ENCODE results near the gene SPATS2. TPM values are rescaled to one million over a fixed set of nuclear protein-coding genes. Genes with fewer than 3 reads are reported as not detected.
A peak's percentile ranks its signal among the peaks of the same experiment; 100 is the strongest.

SPATS2 gene
- total and polyA plus RNA-seq, 2 donors from 2014 or later = 10.0 to 23.7 TPM

DNA sequence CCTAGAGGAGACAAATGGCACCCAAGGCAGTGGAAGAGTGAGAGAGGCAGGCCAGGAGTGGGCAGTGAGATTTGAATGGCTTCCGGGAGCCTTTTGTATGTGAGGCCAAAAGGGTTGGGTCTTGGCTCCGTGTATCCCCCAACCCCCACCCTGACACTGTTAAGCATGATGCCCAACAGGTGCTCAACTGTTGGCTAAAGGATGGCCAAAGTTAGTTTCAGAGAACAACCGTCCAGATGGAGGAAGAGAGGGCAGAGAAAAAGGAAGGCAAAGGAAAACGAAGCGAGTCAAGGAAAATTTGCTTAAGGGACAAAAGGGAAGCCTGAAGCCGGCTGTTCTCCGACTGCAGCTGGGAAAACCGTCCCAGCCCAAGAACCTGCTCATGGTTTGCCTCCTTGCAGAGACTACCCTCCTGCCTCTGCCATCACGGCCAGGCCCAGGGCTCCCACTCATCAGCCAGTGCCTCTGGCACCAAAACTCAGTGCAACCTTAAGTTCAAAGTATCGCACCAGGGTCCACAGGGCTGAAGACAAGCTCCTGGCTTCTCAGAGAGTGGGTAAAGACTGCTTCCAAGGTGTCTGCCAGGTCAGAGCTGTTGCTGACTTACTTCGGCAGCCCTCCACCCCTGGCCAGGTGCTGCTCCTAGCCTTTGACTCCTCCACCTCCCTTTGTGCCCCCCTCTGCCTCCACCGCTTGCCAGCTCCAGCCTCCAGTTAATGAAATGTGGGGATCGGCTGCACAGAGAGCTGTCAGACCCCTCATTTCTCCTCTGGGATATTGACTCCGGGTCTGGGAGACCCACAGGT lies 26.1 kb upstream of the SPATS2 start:
- Histone ChIP-seq H3K9me3 (ENCODE audit: control insufficient read depth in 2 of 3, insufficient read depth in 1 of 3, low read length in 3 of 3) (no peaks in the 10 kb centered on the region), H3K4me3 (ENCODE audit: low read length in 3 of 3) (no peak overlapping the region), H3K4me1 (ENCODE audit: control insufficient read depth in 2 of 3, insufficient read depth in 2 of 3, low read depth in 1 of 3, low read length in 3 of 3) (peaks cover 3 to 28% (median 14%) of the 10 kb centered on the region in 3 donors), H3K27me3 (ENCODE audit: control insufficient read depth, insufficient read depth, low read length) (peaks cover 4% of the 10 kb centered on the region), H3K9ac (ENCODE audit: low read length in 3 of 3) (no peak overlapping the region), H3K27ac (ENCODE audit: low read depth in 2 of 2, low read length in 2 of 2) (no peak overlapping the region), H3K36me3 (ENCODE audit: control insufficient read depth in 2 of 3, insufficient read depth in 3 of 3, low read length in 3 of 3) (no peaks in the 10 kb centered on the region)
- DNase-seq = peak in 1 of 5 donors; percentile 41
- FAIRE-seq = no peak
- intact Hi-C loops (cut with DNase I) = no loop called here
- TF ChIP-seq, protein P1, sequence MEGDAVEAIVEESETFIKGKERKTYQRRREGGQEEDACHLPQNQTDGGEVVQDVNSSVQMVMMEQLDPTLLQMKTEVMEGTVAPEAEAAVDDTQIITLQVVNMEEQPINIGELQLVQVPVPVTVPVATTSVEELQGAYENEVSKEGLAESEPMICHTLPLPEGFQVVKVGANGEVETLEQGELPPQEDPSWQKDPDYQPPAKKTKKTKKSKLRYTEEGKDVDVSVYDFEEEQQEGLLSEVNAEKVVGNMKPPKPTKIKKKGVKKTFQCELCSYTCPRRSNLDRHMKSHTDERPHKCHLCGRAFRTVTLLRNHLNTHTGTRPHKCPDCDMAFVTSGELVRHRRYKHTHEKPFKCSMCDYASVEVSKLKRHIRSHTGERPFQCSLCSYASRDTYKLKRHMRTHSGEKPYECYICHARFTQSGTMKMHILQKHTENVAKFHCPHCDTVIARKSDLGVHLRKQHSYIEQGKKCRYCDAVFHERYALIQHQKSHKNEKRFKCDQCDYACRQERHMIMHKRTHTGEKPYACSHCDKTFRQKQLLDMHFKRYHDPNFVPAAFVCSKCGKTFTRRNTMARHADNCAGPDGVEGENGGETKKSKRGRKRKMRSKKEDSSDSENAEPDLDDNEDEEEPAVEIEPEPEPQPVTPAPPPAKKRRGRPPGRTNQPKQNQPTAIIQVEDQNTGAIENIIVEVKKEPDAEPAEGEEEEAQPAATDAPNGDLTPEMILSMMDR (IDR thresholded peaks at IDR 0.05; ENCODE audit: borderline replicate concordance, extremely low read depth, insufficient read depth) = no peak

GRCh38 chr12:49341777-49342065 lies 25.5 kb upstream of the SPATS2 start:
- TF ChIP-seq, protein P1 (IDR thresholded peaks at IDR 0.05; ENCODE audit: borderline replicate concordance, extremely low read depth, insufficient read depth) = no peak
- no peak for DNase-seq
- FAIRE-seq = no peak
- Histone ChIP-seq H3K27me3 (ENCODE audit: control insufficient read depth, insufficient read depth, low read length) (no peaks in the 10 kb centered on the region), H3K9me3 (ENCODE audit: control insufficient read depth in 2 of 3, insufficient read depth in 1 of 3, low read length in 3 of 3) (no peaks in the 10 kb centered on the region), H3K36me3 (ENCODE audit: control insufficient read depth in 2 of 3, insufficient read depth in 3 of 3, low read length in 3 of 3) (no peaks in the 10 kb centered on the region), H3K4me1 (ENCODE audit: control insufficient read depth in 2 of 3, insufficient read depth in 2 of 3, low read depth in 1 of 3, low read length in 3 of 3) (peaks cover 3 to 27% (median 17%) of the 10 kb centered on the region in 3 donors), H3K27ac (ENCODE audit: low read depth in 2 of 2, low read length in 2 of 2) (no peak overlapping the region), H3K4me3 (ENCODE audit: low read length in 3 of 3) (no peak overlapping the region), H3K9ac (ENCODE audit: low read length in 3 of 3) (no peak overlapping the region)
- intact Hi-C loops (cut with DNase I) = no loop called here

DNA sequence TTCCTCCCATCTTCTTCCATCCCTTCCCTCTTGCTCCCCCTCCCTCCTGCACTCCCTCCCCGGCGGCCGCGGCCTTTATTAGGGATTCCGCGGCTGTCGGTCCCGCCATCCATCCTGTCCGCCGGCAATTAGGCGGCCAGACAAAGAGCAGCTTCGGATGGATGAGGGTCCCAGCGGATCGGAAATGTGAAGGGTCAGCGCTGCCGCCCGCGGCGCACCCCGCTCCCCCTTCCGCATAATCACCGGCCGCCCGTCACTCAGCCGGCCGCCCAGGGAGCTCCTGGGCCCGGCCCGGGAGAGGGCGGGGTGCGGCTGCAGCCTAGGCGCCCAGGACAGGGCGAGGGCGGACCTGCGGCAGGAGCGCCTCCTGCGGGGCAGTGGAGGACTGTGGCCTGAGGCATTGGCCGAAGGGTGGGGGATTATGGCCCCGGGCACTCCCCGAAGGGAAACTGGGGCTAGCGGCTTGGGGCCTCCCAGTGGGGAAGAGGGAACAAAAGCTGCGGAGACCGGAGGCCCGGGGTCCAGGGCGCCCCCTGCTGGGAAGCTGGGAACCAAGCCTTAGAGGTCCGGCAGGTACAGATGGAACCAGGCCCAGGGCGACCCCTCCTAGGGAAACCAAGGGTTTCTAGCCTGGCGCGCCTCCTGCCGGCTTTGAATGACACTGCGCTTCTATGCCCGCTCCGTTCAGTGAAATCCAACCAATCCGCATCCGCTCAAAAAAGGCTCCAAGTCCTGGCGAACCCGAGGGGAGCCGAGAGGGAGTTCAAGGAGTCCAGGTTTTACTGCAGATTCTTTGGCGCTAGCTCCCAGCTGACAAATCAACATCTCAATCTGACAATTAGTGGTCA lies 25.0 kb upstream of the SPATS2 start:
- Histone ChIP-seq H3K4me3 (ENCODE audit: low read length in 3 of 3) (peak overlapping the region in 2 of 3 donors; percentile 26 to 44), H3K9me3 (ENCODE audit: control insufficient read depth in 2 of 3, insufficient read depth in 1 of 3, low read length in 3 of 3) (no peaks in the 10 kb centered on the region), H3K27ac (ENCODE audit: low read depth in 2 of 2, low read length in 2 of 2) (no peak overlapping the region), H3K4me1 (ENCODE audit: control insufficient read depth in 2 of 3, insufficient read depth in 2 of 3, low read depth in 1 of 3, low read length in 3 of 3) (peaks cover 3 to 30% (median 22%) of the 10 kb centered on the region in 3 donors), H3K9ac (ENCODE audit: low read length in 3 of 3) (peak overlapping the region in 1 of 3 donors; percentile 58), H3K27me3 (ENCODE audit: control insufficient read depth, insufficient read depth, low read length) (no peaks in the 10 kb centered on the region), H3K36me3 (ENCODE audit: control insufficient read depth in 2 of 3, insufficient read depth in 3 of 3, low read length in 3 of 3) (no peaks in the 10 kb centered on the region)
- FAIRE-seq (no peak), DNase-seq (peak; percentile 92 to 97 (median 96))
- intact Hi-C loops (cut with DNase I) = no loop called here
- TF ChIP-seq, protein P1 (IDR thresholded peaks at IDR 0.05; ENCODE audit: borderline replicate concordance, extremely low read depth, insufficient read depth) = peak; percentile 64

All from kidney (tissue), 14 donors.